ENCODE measurements around the gene PANX1.

PANX1 gene

GRCh38 chr11:94186342-94187203 lies 57.9 kb downstream of the PANX1 start:
- DNase-seq = no peak

- no peak for DNase-seq
Measured at GRCh38 chr11:94193288-94193687, 64.6 kb downstream of the PANX1 start.

GRCh38 chr11:94194712-94195111 lies 66.1 kb downstream of the PANX1 start:
- DNase-seq = no peak

- DNase-seq = no peak
Measured at GRCh38 chr11:94196363-94196762, 67.7 kb downstream of the PANX1 start.

- no peak for DNase-seq
Measured at GRCh38 chr11:94198718-94199117, 70.1 kb downstream of the PANX1 start.

GRCh38 chr11:94199136-94200130 lies 70.8 kb downstream of the PANX1 start:
- no peak for DNase-seq

- DNase-seq = no peak
Measured at GRCh38 chr11:94201004-94201465, 72.4 kb downstream of the PANX1 start.

GRCh38 chr11:94203070-94203469 lies 74.4 kb downstream of the PANX1 start:
- DNase-seq = no peak

GRCh38 chr11:94211261-94211830 lies 82.7 kb downstream of the PANX1 start:
- no peak for DNase-seq

GRCh38 chr11:94212898-94213297 lies 84.3 kb downstream of the PANX1 start:
- DNase-seq = no peak

- no peak for DNase-seq
Measured at GRCh38 chr11:94217705-94218104, 89.1 kb downstream of the PANX1 start.

GRCh38 chr11:94218372-94218771 lies 89.7 kb downstream of the PANX1 start:
- DNase-seq = no peak

GRCh38 chr11:94219771-94220170 lies 91.1 kb downstream of the PANX1 start:
- no peak for DNase-seq

- DNase-seq = no peak
Measured at GRCh38 chr11:94224078-94224477, 95.4 kb downstream of the PANX1 start.

Measured in bone marrow (tissue), 2 donors.